ENCODE results near the gene DIP2C.

DIP2C gene

DNA sequence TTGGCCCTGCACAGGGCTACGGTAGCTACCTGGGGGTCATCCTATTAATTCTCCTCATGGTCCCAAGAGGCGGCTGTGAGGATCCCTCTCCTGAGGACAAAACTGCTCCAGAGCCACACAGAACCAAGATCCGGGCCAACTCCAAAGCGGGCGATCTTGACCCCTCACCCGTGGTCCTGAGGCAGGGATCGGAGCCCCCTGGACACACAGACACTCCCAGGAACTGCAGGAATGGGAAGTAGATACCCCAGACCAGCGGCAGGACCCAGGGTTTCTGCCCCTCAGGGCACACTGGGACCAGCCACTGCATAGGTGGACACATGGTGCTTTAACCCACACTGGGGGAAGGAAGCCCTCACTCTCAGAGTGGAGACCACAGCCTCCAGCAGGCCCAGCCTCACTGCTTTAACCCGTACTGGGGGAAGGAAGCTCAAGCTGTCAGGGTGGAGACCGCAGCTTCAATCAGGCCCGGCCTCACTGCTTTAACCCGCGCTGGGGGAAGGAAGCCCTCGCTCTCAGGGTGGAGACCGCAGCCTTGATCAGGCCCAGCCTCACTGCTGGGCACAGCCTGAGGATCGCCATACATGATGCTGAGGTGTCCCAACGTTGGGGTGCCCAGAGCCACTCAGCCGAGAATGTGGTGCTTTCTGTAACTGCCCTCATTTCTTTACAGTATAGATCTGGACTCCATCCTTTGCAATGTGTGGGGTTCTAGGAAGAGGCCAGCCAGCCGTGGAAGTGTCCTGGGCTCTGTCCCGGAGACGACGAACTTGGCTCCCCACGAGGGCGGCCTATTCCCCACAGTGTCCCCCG, 60.1 kb downstream of the DIP2C start:
- ChIA-PET CTCF (interaction anchor here (0.5 kb wide), 1 partner anchor 445 kb away, joined by 3 read pairs; no protein-coding TSS in a partner anchor), POLR2A (no interaction called here)
- DNase-seq (ENCODE audit: extremely low spot score), result no peak
- TF ChIP-seq BHLHE40 (IDR thresholded peaks at IDR 0.05; ENCODE audit: borderline replicate concordance), result no peak
- no peak for TF ChIP-seq FOXK2 (IDR thresholded peaks at IDR 0.05)
- TF ChIP-seq SUZ12 (IDR thresholded peaks at IDR 0.05), result no peak
- no peak for TF ChIP-seq HDGF (IDR thresholded peaks at IDR 0.05; ENCODE audit: borderline replicate concordance)
- no peak for TF ChIP-seq NFRKB (IDR thresholded peaks at IDR 0.05)
- no peak for TF ChIP-seq ARNT (IDR thresholded peaks at IDR 0.05)
- no peak for TF ChIP-seq FOXA1 (IDR thresholded peaks at IDR 0.05)
- TF ChIP-seq ELF4 (IDR thresholded peaks at IDR 0.05), result no peak
- TF ChIP-seq, protein P1, sequence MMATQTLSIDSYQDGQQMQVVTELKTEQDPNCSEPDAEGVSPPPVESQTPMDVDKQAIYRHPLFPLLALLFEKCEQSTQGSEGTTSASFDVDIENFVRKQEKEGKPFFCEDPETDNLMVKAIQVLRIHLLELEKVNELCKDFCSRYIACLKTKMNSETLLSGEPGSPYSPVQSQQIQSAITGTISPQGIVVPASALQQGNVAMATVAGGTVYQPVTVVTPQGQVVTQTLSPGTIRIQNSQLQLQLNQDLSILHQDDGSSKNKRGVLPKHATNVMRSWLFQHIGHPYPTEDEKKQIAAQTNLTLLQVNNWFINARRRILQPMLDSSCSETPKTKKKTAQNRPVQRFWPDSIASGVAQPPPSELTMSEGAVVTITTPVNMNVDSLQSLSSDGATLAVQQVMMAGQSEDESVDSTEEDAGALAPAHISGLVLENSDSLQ (IDR thresholded peaks at IDR 0.05), result no peak
- TF ChIP-seq SP1 (IDR thresholded peaks at IDR 0.05), result no peak
- no peak for TF ChIP-seq CTBP1 (IDR thresholded peaks at IDR 0.05; ENCODE audit: borderline replicate concordance)
- no peak for TF ChIP-seq FOXM1 (IDR thresholded peaks at IDR 0.05; ENCODE audit: borderline replicate concordance)
- TF ChIP-seq LEF1 (IDR thresholded peaks at IDR 0.05; ENCODE audit: borderline replicate concordance), result no peak
- TF ChIP-seq ZNF384 (IDR thresholded peaks at IDR 0.05), result no peak
- TF ChIP-seq TARDBP (IDR thresholded peaks at IDR 0.05), result no peak

DNA sequence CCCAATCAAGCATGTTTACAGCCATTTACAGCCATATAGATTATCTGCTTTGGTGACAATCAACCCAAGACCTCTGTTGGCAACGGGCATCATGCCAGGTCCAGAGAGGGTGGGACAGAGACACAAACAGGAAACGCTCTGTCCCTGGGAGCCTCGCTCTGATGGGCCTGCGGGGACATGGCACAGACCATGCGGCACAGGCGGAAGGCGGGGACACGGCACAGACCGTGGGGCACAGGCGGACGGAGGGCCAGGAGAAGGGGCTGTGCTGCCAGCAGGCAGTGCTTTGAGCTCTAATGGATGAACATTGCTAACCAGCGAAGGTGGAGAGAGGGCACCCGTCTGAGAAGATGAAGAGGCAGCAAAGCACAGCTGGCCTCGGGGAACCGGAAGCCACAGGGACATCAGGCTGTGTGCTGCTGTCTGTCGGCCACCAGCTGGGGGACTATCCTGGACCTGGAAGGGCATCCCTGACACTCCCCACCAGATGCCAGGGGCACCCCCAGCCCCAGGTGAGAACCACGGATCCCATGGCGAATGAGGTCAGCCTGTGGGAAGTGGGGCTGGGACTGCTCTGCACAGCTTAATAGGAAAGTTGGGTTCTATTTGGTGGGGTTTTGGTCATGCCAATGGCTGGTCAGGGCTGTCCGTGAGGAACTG, 61.0 kb downstream of the DIP2C start:
- ChIA-PET CTCF (interaction anchor here (1.1 kb wide), 1 partner anchor 9 kb away, joined by 3 read pairs; no protein-coding TSS in a partner anchor), POLR2A (no interaction called here)
- DNase-seq (ENCODE audit: extremely low spot score), result no peak
- TF ChIP-seq FOXM1 (IDR thresholded peaks at IDR 0.05; ENCODE audit: borderline replicate concordance) (no peak), CTBP1 (IDR thresholded peaks at IDR 0.05; ENCODE audit: borderline replicate concordance) (no peak), ARNT (IDR thresholded peaks at IDR 0.05) (no peak), HDGF (IDR thresholded peaks at IDR 0.05; ENCODE audit: borderline replicate concordance) (no peak), ZNF384 (IDR thresholded peaks at IDR 0.05) (no peak), ELF4 (IDR thresholded peaks at IDR 0.05) (no peak), FOXK2 (IDR thresholded peaks at IDR 0.05) (no peak), FOXA1 (IDR thresholded peaks at IDR 0.05) (no peak), L3MBTL2 (conservative IDR thresholded peaks at IDR 0.05) (no peak), TARDBP (IDR thresholded peaks at IDR 0.05) (no peak), SP1 (IDR thresholded peaks at IDR 0.05) (no peak), BHLHE40 (IDR thresholded peaks at IDR 0.05; ENCODE audit: borderline replicate concordance) (no peak), SUZ12 (IDR thresholded peaks at IDR 0.05) (no peak), NFRKB (IDR thresholded peaks at IDR 0.05) (no peak)
- TF ChIP-seq, protein P1 (IDR thresholded peaks at IDR 0.05), result no peak

DNA sequence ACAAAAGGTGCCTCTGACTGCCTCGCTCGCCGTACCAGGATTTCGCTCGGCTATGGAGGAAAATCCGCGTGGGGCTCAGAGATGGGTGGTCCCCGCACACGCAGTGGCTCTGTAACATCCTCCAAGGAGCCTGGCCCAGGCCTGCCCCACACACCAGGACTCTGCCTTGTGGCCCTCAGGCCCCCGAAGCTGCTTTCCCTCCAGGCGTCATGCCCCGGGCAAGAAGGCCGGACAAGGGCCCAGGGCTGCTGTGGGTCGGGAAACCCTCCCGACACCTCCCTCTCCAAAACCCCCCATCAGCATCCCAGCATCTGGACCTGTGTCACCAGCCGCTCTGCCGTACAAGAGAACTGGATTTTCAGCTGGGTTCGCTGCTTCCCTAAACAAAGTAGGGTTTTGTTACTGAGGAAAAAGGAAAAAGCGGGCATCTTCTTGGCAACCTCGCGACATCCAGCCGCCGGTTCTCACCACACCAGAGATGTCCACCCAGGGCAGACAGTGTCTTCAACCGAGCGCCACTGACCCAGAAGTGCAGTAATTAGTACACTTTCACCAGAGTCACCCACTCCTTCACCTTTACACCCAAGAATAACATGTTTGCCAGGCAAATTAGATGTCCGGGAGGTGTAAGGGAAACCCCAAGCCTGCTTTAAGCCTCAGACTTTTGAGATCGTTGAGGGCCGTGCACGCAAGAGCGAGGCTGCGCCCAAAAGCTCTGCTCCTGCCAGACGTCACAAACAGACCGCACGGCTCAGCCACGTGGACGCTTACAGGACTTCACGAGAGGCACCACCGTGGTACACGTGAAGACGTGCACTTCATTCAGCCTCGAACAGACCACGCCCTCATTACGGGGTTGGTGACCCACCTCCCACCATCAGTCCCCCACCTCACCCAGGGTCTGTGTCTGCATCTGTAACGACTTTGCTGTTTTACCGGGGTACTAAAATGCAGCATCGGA, 62.2 kb downstream of the DIP2C start:
- TF ChIP-seq L3MBTL2 (conservative IDR thresholded peaks at IDR 0.05), result no peak
- no peak for TF ChIP-seq SP1 (IDR thresholded peaks at IDR 0.05)
- TF ChIP-seq SUZ12 (IDR thresholded peaks at IDR 0.05), result no peak
- no peak for TF ChIP-seq LEF1 (IDR thresholded peaks at IDR 0.05; ENCODE audit: borderline replicate concordance)
- CTCF ChIA-PET, result no interaction called here
- POLR2A ChIA-PET, result no interaction called here

DNA sequence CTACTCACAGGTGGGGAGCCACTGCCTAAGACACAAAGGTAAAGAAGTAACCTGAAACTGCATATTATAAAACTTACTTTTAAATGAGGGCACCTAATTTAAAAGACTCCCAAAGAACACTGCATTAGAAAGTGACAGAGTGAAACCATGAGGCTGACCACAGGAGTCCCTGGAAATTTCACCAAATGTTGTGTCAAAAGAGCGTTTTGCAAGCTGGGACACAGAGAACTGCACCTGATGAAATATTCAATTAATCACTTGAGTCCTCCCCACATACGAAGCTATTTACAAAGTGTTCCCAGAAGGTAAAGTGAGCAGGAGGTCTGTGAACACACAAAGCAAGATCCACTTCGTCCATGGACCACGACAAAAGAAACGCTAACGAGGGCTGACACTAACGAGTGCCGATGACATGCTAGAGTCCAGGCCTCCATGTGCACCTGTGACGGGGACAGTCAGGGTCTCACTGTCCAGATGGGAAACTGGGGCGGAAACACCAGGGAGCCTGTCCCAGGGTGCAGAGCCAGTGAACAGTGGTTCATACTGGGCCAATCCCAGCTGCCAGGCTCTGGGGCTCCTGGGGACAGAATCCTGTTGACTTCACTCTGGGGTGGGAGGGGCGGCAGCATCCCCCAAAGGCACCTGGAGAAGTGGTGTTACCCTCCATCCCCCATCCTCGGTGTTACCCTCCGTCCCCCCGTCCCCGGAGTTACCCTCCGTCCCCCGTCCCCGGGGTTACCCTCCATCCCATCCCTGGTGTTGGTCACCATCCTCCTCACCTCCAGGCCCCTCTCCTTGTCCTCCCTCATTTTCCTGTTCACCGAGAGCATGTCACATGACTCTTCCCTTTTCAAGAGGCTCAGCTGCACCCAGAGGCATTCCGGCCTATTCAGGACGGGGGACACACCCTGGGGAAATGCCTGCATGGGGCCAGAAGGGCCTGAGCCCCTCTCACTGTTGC, 63.4 kb downstream of the DIP2C start:
- TF ChIP-seq, protein P1 (IDR thresholded peaks at IDR 0.05), result no peak
- TF ChIP-seq FOXA1 (IDR thresholded peaks at IDR 0.05) (no peak), SUZ12 (IDR thresholded peaks at IDR 0.05) (no peak), ARNT (IDR thresholded peaks at IDR 0.05) (no peak), FOXM1 (IDR thresholded peaks at IDR 0.05; ENCODE audit: borderline replicate concordance) (no peak), FOXK2 (IDR thresholded peaks at IDR 0.05) (no peak), L3MBTL2 (conservative IDR thresholded peaks at IDR 0.05) (no peak), ZNF384 (IDR thresholded peaks at IDR 0.05) (no peak), BHLHE40 (IDR thresholded peaks at IDR 0.05; ENCODE audit: borderline replicate concordance) (no peak), TARDBP (IDR thresholded peaks at IDR 0.05) (no peak), CTBP1 (IDR thresholded peaks at IDR 0.05; ENCODE audit: borderline replicate concordance) (no peak), LEF1 (IDR thresholded peaks at IDR 0.05; ENCODE audit: borderline replicate concordance) (no peak), SP1 (IDR thresholded peaks at IDR 0.05) (no peak), ELF4 (IDR thresholded peaks at IDR 0.05) (no peak), HDGF (IDR thresholded peaks at IDR 0.05; ENCODE audit: borderline replicate concordance) (no peak), NFRKB (IDR thresholded peaks at IDR 0.05) (no peak)
- CTCF ChIA-PET, result interaction anchor here (0.7 kb wide), 1 partner anchor 19 kb away, joined by 4 read pairs; no protein-coding TSS in a partner anchor
- POLR2A ChIA-PET, result interaction anchor here (1.3 kb wide), 1 partner anchor 8 kb away, joined by 3 read pairs; no protein-coding TSS in a partner anchor
- no peak for DNase-seq (ENCODE audit: extremely low spot score)

More for the DNA sequence above, 62.2 kb downstream of the DIP2C start:
- DNase-seq (ENCODE audit: extremely low spot score), result no peak

All from HEK293T (cell line).